ENCODE results near the gene UGT3A1. TPM values are rescaled to one million over a fixed set of nuclear protein-coding genes. Genes with fewer than 3 reads are reported as not detected.

The UGT3A1 gene
- total RNA-seq, 2 experiments from 2014 or later = not detected

DNA sequence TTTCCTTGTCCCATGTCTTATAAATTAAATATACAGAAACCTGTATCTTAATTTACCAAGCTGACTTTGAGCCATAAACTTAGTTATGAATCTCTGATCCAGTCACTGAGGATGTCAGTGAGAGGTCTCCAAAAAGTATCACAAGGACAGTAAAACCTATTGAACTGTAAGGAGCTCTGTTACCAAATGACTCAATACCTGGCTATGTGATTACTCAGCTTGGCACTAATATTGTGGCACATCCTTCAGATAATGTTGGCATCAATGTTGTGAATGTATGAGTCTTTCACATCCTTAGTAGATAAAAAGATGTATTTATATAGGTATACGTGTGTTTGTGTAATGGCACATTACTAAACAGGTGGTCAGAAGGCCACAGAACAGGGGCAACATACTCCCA, 34.8 kb downstream of the UGT3A1 start:
- Histone ChIP-seq H3K9me2 (ENCODE audit: insufficient read depth, low read length) (no peaks in the 10 kb centered on the region), H3K36me3 (ENCODE audit: insufficient read depth, low read length) (no peaks in the 10 kb centered on the region), H3K4me3 (ENCODE audit: low read depth, low read length, poor library complexity, severe bottlenecking) (no peak overlapping the region), H3K27ac (ENCODE audit: low read depth, low read length, poor library complexity, severe bottlenecking) (no peak overlapping the region), H3K9me3 (ENCODE audit: low read length) (no peaks in the 10 kb centered on the region), H3K4me2 (ENCODE audit: low read length) (no peak overlapping the region), H2AFZ (ENCODE audit: low read length) (no peak overlapping the region), H3K79me2 (ENCODE audit: insufficient read depth, low read depth, low read length) (no peaks in the 10 kb centered on the region), H3K4me1 (ENCODE audit: insufficient read depth, low read length, poor library complexity, severe bottlenecking) (no peaks in the 10 kb centered on the region), H4K20me1 (ENCODE audit: insufficient read depth, low read length) (no peaks in the 10 kb centered on the region)
- DNase-seq (ENCODE audit: low spot score) = no peak
- no peak for TF ChIP-seq EZH2phosphoT487 (IDR thresholded peaks at IDR 0.05; ENCODE audit: borderline replicate concordance, low read depth, low read length)
- TF ChIP-seq, protein P1, sequence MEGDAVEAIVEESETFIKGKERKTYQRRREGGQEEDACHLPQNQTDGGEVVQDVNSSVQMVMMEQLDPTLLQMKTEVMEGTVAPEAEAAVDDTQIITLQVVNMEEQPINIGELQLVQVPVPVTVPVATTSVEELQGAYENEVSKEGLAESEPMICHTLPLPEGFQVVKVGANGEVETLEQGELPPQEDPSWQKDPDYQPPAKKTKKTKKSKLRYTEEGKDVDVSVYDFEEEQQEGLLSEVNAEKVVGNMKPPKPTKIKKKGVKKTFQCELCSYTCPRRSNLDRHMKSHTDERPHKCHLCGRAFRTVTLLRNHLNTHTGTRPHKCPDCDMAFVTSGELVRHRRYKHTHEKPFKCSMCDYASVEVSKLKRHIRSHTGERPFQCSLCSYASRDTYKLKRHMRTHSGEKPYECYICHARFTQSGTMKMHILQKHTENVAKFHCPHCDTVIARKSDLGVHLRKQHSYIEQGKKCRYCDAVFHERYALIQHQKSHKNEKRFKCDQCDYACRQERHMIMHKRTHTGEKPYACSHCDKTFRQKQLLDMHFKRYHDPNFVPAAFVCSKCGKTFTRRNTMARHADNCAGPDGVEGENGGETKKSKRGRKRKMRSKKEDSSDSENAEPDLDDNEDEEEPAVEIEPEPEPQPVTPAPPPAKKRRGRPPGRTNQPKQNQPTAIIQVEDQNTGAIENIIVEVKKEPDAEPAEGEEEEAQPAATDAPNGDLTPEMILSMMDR (conservative IDR thresholded peaks at IDR 0.05; ENCODE audit: low read length) = no peak
- CTCF ChIA-PET (ENCODE audit: unreplicated experiment) = interaction anchor here (0.6 kb wide), 1 partner anchor 12 kb away, joined by 4 read pairs; no protein-coding TSS in a partner anchor
- no TSS peak for BruUV-seq (replicated peaks)
- intact Hi-C loops (cut with micrococcal nuclease; ENCODE audit: unreplicated experiment) = no loop called here
- POLR2A ChIA-PET = interaction anchor here (0.6 to 0.9 kb wide), 2 partner anchors 36 to 1995 kb away, joined by 3 read pairs; no protein-coding TSS in a partner anchor

DNA sequence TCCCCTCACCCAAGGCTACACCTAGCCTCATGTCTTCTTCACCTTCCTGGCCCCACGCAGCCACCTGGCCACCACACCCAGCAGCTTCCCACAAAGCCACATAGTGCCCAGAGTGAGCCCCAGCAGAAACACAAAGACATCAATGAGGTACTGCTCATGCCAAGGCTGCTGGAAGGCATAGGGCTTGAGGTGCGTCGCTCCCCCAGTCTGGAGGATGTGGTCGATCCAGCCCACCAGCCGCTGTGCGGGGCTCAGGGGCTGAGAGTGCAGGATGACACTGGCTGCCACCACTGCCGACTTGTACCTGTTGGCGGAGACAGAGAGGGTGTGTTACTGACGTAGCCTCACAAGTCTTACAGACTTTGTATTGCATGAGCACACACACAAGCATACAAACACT, 37.0 kb downstream of the UGT3A1 start:
- Histone ChIP-seq H3K4me3 (ENCODE audit: low read depth, low read length, poor library complexity, severe bottlenecking) (no peak overlapping the region), H3K4me1 (ENCODE audit: insufficient read depth, low read length, poor library complexity, severe bottlenecking) (no peaks in the 10 kb centered on the region), H4K20me1 (ENCODE audit: insufficient read depth, low read length) (no peaks in the 10 kb centered on the region), H3K27ac (ENCODE audit: low read depth, low read length, poor library complexity, severe bottlenecking) (no peak overlapping the region), H3K4me2 (ENCODE audit: low read length) (no peak overlapping the region), H3K79me2 (ENCODE audit: insufficient read depth, low read depth, low read length) (no peaks in the 10 kb centered on the region), H3K9me2 (ENCODE audit: insufficient read depth, low read length) (no peaks in the 10 kb centered on the region), H3K36me3 (ENCODE audit: insufficient read depth, low read length) (no peaks in the 10 kb centered on the region), H3K9me3 (ENCODE audit: low read length) (no peaks in the 10 kb centered on the region), H2AFZ (ENCODE audit: low read length) (no peak overlapping the region)
- no peak for TF ChIP-seq EZH2phosphoT487 (IDR thresholded peaks at IDR 0.05; ENCODE audit: borderline replicate concordance, low read depth, low read length)
- TF ChIP-seq, protein P1 (conservative IDR thresholded peaks at IDR 0.05; ENCODE audit: low read length) = no peak
- ChIA-PET POLR2A (no interaction called here), CTCF (ENCODE audit: unreplicated experiment) (no interaction called here)
- intact Hi-C loops (cut with micrococcal nuclease; ENCODE audit: unreplicated experiment) = no loop called here
- no peak for DNase-seq (ENCODE audit: low spot score)
- no TSS peak for BruUV-seq (replicated peaks)

DNA sequence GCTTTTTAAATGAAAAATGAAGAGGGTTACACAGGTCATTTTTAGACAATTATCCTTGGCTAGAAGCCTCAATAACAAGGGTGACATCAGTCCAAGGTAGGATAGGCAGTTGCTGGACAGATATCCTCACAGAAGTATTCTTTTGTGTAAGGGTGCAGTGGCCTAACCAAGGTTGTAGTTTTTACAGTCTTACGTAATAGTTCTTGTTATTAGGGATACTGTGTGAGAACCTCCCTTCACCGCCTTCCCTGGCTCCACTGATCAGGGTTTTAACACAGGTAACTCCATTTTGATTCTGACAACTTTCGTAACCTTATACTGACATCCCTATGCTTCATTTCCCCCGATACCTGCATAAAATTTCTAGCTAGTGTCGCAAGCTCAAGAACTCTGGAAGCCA, 44.1 kb downstream of the UGT3A1 start:
- Histone ChIP-seq H3K27ac (ENCODE audit: low read depth, low read length, poor library complexity, severe bottlenecking) (no peak overlapping the region), H2AFZ (ENCODE audit: low read length) (no peak overlapping the region), H3K9me2 (ENCODE audit: insufficient read depth, low read length) (no peaks in the 10 kb centered on the region), H4K20me1 (ENCODE audit: insufficient read depth, low read length) (no peaks in the 10 kb centered on the region), H3K4me3 (ENCODE audit: low read depth, low read length, poor library complexity, severe bottlenecking) (no peak overlapping the region), H3K9me3 (ENCODE audit: low read length) (no peaks in the 10 kb centered on the region), H3K36me3 (ENCODE audit: insufficient read depth, low read length) (no peaks in the 10 kb centered on the region), H3K4me2 (ENCODE audit: low read length) (no peak overlapping the region), H3K79me2 (ENCODE audit: insufficient read depth, low read depth, low read length) (no peaks in the 10 kb centered on the region), H3K4me1 (ENCODE audit: insufficient read depth, low read length, poor library complexity, severe bottlenecking) (no peaks in the 10 kb centered on the region)
- intact Hi-C loops (cut with micrococcal nuclease; ENCODE audit: unreplicated experiment) = loop anchor here (10.0 kb wide), 1 partner anchor 702 kb away; no protein-coding TSS in a partner anchor
- BruUV-seq (replicated peaks) = no TSS peak
- TF ChIP-seq, protein P1 (conservative IDR thresholded peaks at IDR 0.05; ENCODE audit: low read length) = no peak
- no peak for TF ChIP-seq EZH2phosphoT487 (IDR thresholded peaks at IDR 0.05; ENCODE audit: borderline replicate concordance, low read depth, low read length)
- POLR2A ChIA-PET = no interaction called here
- DNase-seq (ENCODE audit: low spot score) = no peak
- CTCF ChIA-PET (ENCODE audit: unreplicated experiment) = no interaction called here

Data from OCI-LY7 (cell line).